SIG-M5 treated with dmso at 0.1 percent for 504 hours (cell line): ENCODE data around the gene NBEA.
A peak's percentile ranks its signal among the peaks of the same experiment; 100 is the strongest.
"Not testable (repeated sequence)": the region's sequence is repeated elsewhere in the genome, so short reads cannot be mapped to it uniquely, and the experiment has no call there.

Experiments used
- DNase-seq: peaks from one replicate; lab custom pipeline; 2025; ENCODE audit not compliant: unreplicated experiment; lab: John Stamatoyannopoulos, UW

NBEA gene

GRCh38 chr13:35055705-35056104 is 113.6 kb downstream of the NBEA start:
- DNase-seq: no peak

DNA sequence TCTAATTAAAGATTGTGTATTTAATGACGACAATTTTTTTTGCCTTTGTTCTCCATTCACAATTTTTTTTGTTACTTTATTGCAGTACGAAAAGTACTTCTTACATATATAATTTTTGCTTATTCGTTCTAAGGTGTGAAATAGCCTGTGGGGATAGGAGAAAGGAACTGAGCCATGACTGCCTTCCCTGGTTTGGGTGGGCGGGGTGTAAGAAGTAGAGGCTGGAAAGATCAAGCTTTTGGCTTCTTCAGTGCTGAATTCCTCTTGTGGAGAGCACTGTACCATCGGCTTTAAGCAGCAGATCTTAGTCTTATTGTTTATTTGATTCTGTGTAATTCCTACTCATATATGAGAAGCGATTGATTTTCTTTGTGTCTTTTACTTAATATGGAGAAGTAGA is 115.8 kb downstream of the NBEA start:
- no peak for DNase-seq

DNA sequence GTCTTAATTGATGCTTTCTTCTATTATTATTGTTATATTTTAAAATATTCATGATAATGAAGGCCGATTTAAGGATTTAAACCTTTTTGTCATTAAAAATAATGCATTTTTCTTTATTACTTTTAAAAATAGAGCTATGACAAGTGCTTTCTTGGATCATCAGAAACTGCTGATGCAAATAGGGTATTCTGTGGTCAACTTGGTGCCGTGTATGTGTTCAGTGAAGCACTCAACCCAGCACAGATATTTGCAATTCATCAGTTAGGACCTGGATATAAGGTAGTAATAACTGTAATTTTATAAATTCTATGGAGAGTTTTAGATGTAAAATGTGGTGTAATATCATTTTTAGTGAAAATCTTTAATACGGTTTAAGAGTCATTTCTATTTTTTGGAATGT is 116.5 kb downstream of the NBEA start:
- DNase-seq: not testable (repeated sequence)

DNA sequence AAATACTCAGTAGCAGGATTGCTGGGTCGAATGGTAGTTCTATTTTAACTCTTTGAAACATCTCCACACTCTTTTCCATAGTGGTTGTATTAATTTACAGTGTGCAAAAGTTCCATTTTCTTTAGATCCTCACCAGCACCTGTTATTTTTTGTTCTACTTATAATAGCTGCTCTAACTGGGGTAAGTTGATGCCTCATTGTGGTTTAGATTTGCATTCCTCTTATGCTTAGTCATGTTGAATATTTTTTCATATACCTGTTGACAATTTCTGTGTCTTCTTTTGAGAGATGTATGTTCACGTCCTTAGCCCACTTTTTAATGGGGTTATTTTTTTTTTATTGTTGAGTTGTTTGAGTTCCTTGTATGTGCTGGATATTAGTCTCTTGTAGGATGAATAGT is 144.6 kb downstream of the NBEA start:
- no peak for DNase-seq

GRCh38 chr13:35092251-35092650 is 150.2 kb downstream of the NBEA start:
- no peak for DNase-seq

DNA sequence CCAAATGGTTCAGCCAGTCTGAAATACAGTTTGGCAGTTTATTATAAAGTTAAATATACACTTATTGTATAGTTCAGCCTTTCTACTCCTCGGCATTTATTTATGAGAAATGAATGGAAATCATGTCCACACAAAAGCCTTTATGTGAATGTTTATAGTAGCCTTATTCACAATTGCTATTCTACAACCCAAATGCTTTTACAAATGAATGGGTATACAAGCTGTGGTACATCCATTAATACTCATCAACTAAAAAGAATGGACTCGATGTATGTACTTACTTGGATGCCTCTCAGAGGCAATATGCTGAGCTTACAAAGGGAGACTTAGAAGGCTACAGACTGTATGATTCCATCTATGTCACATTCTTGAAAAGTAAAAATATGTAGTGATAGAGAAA is 150.7 kb downstream of the NBEA start:
- no peak for DNase-seq

DNA sequence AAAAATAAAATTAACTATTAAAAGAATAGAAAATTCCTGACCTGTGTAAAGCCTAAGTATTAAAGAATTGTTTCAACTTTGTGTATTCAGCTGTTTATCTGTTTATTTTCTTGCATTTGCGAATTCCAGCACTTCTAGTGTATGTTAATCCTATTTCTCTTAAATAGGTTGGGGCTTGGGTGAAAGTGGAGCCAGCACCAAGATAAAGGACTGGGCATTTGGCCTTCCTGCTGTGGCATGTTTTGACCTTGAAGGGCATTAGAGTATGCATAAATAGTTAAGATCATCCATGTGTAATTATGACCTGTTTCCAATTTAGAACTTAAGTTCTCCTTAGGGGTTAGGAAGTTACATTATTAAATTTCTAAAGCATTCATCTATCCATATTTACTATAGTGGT is 151.3 kb downstream of the NBEA start:
- DNase-seq: no peak

GRCh38 chr13:35106771-35107170 is 164.7 kb downstream of the NBEA start:
- not testable (repeated sequence) for DNase-seq

- no peak for DNase-seq
These were observed 165.5 kb downstream of the NBEA start for GRCh38 chr13:35107535-35107934.

- DNase-seq: not testable (repeated sequence)
These were observed 171.5 kb downstream of the NBEA start for GRCh38 chr13:35113612-35114011.

DNA sequence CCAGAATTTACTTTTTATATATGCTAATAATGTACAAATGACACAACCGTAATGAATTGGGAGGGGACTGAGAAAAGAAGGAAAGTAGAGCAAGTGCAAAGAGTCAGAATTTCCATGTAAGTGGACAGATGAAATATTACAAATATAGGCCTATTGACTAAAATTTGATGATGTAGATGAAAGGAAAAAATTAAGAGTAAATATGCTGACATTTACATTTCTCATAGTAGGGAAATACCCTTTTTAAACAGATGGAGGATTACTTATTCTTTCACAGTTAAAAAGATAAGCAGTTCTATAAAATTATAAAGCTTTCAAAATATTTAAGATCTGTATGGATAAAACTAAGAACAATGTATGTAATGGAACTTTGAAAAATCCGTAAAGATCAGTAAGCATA is 185.4 kb downstream of the NBEA start:
- no peak for DNase-seq

DNA sequence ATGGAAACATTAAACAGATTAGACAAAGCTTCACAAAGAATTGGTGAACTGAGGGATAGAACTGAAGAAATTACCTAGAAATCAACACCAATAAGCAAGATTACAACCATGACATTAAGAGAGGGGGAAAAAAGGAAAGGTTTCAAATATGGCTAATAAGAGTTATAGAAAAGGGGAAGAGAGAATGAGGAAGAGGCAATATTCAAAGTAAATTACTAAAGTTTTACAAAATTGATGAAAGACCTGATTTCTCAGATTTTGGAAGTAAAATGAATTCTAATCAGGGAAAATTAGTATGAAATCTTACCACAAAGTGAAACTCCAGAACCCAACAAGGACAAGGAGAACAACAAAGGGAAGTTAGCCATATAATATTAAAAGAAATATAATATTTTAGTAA is 187.4 kb downstream of the NBEA start:
- DNase-seq: no peak

DNA sequence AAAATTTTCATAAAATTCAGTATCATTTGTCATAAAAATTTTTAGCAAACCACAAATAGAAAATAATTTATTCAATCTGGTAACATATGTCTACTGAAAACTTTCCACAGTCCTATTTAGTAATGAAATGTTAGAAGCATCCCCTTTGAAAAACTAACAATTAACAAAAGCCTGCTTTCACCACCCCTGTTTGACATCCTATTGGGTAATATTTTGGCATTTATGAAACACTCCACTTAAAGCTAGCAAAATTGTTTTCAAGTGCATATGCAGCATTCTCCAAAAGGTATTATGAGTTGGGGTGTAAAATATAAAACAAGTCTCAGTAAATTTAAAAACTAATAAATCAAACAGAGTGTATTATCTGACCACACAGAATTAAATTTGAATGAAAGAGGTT is 189.4 kb downstream of the NBEA start:
- DNase-seq: no peak

DNA sequence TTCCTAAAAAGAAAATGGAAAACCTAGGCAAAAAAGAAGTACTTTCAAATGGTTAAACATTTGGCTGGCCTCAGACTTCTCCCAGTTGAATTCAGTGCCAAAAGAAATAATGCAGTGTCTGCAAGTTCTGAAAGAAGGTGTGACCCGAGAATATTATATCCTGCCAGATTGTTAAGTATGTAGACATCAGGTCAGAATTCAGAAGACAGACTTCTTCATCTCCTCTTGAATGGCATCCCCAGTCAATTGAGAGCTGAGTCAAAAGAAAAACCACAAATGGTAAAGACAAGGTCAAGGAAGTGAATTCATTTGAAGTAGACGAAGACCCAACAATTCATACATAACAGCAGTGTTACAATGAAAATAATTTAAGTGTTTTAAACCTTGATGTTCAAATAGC is 194.5 kb downstream of the NBEA start:
- DNase-seq: no peak

GRCh38 chr13:35139591-35139990 is 197.5 kb downstream of the NBEA start:
- no peak for DNase-seq

DNA sequence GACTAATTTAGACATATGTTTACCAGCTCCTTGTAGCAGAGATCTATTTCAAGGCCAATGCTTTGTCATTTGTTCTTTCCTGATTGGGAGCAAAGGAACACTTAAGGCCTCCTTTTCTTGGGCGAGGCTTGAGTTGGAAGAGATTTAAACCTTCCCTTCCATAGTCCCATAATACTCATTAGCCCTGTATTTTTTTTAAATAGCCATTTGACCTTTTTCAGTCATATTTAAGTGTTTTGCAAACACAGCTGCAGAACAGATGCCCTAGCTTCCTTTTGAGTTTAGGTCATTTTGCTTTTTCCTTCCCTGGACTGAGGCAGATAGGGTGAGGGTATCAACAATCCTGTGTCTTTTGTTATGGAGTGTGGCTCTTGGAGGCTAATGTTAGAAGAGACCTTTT is 198.3 kb downstream of the NBEA start:
- no peak for DNase-seq

DNA sequence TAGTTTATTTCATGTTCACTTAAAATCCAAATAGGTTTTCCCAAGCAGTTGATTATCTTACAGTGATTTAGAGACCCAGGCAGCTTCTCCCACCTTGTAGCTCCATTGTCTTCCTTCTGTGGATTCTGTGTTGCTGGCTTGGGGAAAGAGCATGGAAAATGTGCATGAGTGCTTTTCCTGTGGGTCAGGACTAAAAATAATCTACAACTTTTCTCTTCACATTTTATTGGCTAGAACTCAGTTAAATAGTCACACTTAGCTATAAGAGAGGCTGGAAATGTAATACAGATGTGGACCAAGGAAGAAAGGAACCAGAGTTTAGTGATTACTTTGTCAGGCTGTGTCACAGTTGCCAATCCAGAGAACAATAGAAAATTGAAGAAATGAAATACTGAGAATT is 198.8 kb downstream of the NBEA start:
- no peak for DNase-seq

- DNase-seq: no peak
These were observed 201.1 kb downstream of the NBEA start for GRCh38 chr13:35143123-35143522.

DNA sequence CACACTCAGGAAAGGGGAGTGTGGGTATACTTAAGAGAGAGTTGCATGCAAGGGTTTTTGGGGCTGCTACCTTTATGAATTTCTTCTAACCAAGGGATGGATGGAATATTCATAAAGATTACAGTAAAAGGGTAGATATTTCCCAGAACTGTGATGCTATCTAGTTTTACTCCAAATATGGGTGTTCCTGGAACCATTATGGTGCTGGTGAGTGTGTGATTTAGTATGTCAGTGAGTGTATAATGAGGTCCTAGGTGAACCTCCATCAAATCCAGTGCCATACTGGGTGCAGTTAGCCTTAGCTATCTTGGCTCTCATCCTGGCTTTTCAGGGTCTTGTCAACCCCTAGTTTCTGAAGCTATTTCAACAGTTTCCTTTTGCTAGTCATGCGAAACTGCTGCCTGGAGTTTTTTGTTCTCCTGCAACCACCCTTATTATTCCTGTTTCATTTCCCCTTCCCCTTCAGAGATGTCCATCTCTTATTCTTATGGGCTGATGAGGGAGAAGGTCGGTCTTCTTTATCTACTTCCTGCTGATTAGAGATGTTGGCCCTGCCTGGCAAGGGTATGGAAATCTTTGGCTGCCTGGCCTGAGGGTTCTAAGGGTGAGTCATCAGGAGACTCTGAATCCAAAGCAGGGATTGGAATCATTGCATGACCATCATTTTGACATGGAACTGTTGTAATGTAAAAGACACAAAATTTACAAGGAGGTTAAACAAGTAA is 202.3 kb downstream of the NBEA start:
- peak; percentile 35 for DNase-seq

GRCh38 chr13:35146686-35147085 is 204.6 kb downstream of the NBEA start:
- no peak for DNase-seq

DNA sequence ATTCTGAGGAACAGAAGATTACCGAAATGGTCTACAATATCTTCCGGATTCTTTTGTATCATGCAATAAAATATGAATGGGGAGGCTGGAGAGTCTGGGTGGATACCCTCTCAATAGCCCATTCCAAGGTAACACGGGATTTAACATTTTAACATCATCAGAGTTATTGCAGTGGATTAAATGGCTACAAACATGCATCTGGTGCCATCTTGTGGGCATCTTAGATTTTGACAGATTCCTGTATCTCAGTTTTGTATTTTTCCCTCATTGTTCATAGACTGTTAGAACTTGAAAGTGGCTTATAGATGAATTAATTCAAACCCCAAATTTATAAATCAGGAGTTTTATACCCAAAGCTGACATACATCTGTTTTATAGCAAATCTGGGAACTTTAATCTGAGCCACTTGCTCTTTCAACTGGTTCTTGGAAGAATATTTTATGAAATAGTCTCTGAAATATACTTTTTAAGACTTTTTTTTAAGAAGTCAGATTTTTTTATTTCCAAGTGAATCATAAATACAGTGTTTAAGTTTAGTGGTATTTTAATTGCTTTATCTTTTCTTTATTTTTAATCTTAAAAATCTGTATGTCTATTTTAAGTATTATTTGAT is 215.2 kb downstream of the NBEA start:
- peak; percentile 47 for DNase-seq

DNA sequence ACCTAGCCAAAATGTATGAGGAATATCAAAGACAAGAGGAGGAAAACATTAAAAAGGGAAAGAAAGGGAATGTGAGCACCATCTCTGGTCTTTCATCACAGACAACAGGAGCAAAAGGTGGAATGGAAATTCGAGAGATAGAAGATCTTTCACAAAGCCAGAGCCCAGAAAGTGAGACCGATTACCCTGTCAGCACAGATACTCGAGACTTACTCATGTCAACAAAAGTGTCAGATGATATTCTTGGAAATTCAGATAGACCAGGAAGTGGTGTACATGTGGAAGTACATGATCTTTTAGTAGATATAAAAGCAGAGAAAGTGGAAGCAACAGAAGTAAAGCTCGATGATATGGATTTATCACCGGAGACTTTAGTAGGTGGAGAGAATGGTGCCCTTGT is 217.0 kb downstream of the NBEA start:
- no peak for DNase-seq

DNA sequence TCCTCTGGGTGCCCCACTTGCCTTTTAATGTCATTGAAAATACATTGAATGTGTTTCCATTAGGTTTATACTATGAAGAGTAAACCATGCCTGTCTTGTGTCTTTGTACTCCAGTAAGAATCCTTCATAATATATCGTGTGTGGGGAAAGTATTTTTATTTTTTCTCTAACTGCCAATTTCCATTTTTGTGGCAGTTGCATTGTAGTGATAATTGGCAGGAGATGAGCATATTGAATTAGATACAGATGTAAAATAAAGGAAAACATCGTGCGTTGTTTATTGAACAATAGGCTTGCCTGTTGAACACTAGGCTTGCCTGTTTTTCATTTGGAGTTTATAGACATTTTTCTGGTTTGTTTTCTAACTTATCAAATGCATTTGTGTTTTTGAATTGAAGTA is 218.8 kb downstream of the NBEA start:
- DNase-seq: no peak
